Stimulated activated CD8-positive, alpha-beta memory T cell treated with anti-CD3 and anti-CD28 coated beads, Interleukin-4, amount 100 ng/mL, for 24 hours (primary cell): Measurements from ENCODE around the gene FCSK.

Source experiments
- DNase-seq: peaks from one replicate; pipeline ENCODE4 v3.0.0-alpha.2; 2020; ENCODE audit warnings: low read depth

Gene FCSK

GRCh38 chr16:70480127-70481105 lies 26.0 kb downstream of the FCSK start:
- no peak for DNase-seq

GRCh38 chr16:70481929-70482536 lies 27.6 kb downstream of the FCSK start:
- DNase-seq, result no peak

- no peak for DNase-seq
Measured at GRCh38 chr16:70482624-70483023, 28.2 kb downstream of the FCSK start.

DNA sequence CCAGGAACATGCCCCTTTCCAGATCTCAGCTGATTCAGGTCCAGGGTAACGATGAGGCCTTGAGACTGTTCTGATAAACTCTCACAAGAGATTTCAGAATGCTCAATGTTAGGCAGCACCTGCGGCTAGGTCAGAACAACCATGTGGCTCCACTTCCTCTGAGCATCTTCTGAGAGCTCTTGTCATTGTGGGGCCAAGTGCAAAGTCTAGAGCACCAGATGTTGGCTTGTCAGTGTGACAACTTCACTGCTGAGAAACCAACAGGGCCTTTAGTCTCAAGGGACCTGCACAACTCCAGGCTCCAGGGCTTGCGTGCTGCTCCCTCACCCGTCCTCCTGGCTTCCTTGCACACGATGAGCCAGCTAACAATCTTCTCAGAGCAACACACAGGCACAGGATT lies 29.0 kb downstream of the FCSK start:
- no peak for DNase-seq

DNA sequence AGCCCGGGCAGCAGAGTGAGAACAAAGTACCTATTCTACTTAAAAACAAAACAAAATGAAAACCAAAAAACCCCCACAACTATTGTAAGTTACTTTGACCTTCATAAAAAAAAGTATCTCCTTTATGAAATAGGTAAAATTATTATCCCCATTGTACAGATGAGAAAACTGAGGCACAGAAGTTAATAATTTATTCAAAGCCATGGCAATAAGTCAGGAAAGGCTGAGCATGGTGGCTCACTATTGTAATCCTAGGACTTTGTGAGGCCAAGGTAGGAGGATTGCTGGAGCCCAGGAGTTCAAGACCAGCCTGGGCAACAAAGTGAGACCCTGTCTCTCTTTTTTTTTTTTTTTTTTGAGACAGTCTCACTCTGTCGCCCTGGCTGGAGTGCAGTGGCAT lies 30.5 kb downstream of the FCSK start:
- DNase-seq, result no peak

DNA sequence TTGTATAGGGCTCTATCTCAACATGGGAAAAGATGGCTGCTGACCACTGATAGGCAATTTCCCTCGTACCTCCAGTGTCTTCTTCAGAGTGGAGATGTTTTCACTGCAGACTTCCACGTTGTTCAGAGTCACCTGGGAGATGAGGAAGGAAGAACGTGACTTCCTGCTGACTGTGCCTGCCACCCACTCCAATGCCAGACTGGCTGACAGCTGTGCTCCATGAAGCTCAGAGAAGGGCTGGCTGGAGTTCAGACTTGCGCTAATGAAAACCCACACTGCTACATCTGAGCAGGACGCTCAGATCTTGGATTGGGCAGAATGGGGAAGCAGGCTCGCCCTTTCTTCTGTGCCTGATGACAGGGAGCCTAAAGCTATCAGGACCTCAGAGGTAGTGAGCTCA lies 35.9 kb downstream of the FCSK start:
- DNase-seq, result no peak

- no peak for DNase-seq
Measured at GRCh38 chr16:70493802-70494201, 39.4 kb downstream of the FCSK start.

DNA sequence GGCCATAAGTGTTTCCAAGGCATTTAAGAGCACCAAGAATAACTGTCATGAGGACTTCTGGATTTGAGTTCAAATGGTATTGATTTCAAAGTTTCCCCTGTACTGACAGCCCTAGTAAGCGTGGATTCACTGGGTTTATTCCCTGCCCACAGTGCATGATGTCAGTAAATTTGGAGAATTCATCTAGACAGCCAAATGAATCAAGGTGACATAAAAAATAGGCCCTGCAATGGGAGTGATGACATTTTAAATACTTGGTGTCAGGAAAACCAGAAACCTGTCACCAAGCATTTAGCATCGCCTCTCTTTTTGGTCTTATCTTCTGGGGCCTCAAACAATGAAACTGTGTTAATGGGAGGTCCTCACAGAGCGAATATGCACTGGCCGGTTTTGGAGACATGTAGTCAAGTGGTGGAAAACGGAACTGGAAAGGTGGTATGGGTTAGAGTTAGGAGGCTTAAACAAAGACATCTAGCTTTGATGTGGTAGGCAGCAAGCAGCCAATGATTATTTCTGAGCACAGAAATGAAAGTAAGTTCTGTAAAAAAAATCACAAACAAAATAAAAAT lies 39.9 kb downstream of the FCSK start:
- no peak for DNase-seq

DNA sequence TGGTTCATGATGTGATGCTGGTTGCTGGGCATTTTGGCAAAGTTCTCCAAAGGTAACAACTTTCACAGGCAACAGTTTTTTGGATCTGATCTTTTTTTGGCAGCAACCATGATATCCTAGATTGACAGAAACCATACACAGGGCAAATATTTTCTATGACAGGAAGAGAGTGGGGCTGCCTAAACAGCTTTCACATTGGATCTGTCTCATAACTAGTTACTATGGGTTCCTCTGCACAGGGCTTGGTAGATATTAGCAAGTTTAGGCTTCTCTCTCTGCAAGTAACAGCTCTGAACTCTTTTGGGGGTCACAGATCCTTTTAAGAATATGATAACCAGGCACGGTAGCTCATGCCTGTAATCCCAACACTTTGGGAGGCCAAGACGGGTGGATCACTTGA lies 40.4 kb downstream of the FCSK start:
- DNase-seq, result no peak

- DNase-seq, result no peak
Measured at GRCh38 chr16:70495425-70496182, 41.2 kb downstream of the FCSK start.

GRCh38 chr16:70496513-70496912 lies 42.1 kb downstream of the FCSK start:
- no peak for DNase-seq

DNA sequence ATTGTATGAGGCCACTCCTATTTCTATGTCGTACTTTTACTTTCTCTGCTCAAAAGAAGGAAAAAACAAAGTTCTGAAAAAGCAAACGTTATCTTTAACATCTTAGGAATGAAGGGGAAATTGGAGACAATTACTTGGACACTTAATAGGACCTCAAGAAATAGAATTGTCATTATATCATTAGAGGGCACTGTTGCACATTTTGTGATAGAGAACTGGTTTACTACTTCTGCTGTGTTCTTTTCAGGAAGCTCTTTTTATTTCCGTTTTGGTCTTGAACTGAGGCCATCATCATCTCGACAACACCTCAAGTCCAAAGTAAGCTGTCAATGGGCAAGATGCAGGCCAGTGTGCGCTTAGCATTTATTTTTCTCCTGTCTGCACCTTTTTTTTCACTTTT lies 54.4 kb downstream of the FCSK start:
- DNase-seq, result no peak

DNA sequence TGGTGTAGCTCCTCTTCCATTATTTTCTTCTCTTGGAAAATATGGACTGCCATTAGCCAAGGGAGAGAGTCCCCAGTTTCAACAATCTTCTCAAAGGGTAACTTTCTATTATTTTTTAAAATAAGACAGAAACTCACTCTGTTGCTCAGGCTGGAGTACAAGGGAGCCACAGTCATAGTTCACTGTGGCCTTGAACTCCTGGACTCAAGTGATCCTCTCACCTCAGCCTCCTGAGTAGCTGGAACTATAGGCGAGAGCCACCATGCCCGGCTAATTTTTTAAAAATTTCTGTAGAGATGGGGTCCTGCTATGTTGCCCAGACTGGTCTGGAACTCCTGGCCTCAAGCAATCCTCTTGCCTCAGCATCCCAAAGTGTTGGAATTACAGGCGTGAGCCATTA lies 55.8 kb downstream of the FCSK start:
- DNase-seq, result no peak

DNA sequence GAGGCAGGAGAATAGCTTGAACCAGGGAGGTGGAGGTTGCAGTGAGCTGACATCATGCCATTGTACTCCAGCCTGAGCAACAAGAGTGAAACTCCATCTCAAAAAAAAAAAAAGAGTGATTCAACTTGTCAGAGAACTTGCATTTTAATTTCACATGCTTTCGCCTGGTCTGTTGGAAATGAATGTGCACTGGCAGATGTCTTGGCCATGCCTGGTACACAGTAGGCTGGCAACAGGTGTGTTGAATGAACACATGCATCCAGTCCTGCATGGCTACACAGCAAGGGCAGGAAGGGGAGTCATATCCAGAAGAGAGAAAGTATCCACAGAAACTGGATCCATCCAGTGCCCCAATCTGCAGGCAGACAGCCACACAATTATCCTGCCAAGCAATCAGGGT lies 57.4 kb downstream of the FCSK start:
- no peak for DNase-seq

DNA sequence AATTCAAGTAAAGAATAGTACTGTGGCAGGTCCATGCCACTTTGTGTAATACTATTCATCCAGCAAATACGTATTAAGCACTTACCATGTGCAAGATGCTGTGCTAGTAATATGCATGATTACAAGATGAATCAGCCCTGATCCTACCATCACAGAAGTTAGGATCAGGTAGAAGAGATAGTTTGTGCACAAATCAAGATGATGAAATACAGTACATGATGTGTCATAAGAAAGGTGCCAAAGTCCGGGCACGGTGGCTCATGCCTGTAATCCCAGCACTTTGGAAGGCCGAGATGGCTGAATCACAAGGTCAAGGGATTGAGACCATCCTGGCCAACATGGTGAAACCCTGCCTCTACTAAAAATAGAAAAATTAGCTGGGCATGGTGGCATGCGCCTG lies 58.1 kb downstream of the FCSK start:
- DNase-seq, result no peak

GRCh38 chr16:70520612-70521297 lies 66.4 kb downstream of the FCSK start:
- DNase-seq, result no peak

- no peak for DNase-seq
Measured at GRCh38 chr16:70522216-70523075, 68.1 kb downstream of the FCSK start.

DNA sequence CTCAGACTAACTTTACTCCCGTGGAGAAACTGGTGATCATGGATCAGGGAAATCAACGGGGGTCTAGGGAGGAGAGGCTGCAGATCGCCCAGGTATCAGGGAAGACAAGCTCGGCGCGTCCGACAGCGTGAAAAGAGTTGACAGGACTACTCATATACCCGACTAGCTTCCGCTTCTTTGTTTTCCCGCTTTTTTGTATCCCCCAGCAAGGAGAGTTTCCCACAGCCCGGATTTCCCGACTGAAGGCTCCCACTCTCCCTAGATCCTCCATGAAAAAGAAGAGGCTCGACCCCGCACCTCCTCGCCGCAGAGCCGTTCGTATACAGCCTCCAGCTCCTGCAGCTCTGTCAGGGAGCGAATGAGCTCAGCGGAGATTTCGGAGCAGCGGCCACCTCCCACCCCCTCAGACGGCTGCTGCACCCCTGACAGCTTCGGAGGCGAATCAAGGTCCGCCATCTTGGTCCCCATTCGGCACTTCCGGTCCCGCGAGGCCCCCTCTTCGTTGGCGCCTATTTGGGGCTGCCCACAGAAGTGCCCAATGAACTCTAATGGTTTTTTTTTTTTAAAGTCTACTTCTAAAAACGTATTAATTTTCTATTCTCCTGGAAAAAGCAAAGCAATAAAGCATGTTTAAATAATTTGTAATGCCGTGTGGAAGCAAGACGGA lies 68.8 kb downstream of the FCSK start, which contains the start of gene COG4:
Gene COG4, minus strand, starts transcription at position 479 of the 667 bp plus-strand sequence. Its CDS starts 11 bp downstream, at position 468.
- peak; percentile 85 for DNase-seq

GRCh38 chr16:70523743-70524398 lies 69.5 kb downstream of the FCSK start, which contains the start of gene SF3B3:
Gene SF3B3 (plus strand): TSS chr16:70523816. CDS start chr16:70526657, 2,841 bp downstream.
- DNase-seq, result peak; percentile 54
